Thyroid gland (tissue), 4 donors: Measurements from ENCODE around the gene URAD.

Experiments used
- CTCF ChIP-seq, 6 experiments: fragments of 200-600 bp in 3 of 6; fragments of 450-650 bp in 3 of 6; sonication (generic) in 3 of 6; IDR thresholded peaks; one replicate each; pipeline ENCODE4 v1.5.1; 2016 to 2019; ENCODE audit warnings: antibody characterized with exemption in 6 of 6, mild to moderate bottlenecking in 2 of 6, inconsistent platforms in 1 of 6, moderate library complexity in 1 of 6
- POLR2A ChIP-seq, 2 donors: fragments of 450-650 bp; IDR thresholded peaks; one replicate each; pipeline ENCODE4 v1.6.1; 2017; ENCODE audit warnings: antibody characterized with exemption in 2 of 2, mild to moderate bottlenecking in 2 of 2, moderate library complexity in 1 of 2

- TF ChIP-seq CTCF (IDR thresholded peaks at IDR 0.05) (peak; percentile 30 to 88 (median 72)), POLR2A (IDR thresholded peaks at IDR 0.05) (no peak)
Observed at GRCh38 chr13:27953676-27954405, 34.7 kb downstream of the URAD start.
